Left ventricle myocardium inferior (tissue), 1 donor: ENCODE results near the gene IFNA4. TPM values are rescaled to one million over a fixed set of nuclear protein-coding genes. Genes with fewer than 3 reads are reported as not detected.

Experiments used
- DNase-seq: peaks from one replicate; pipeline ENCODE4 v3.0.0-alpha.2; 2020
- H3K27ac ChIP-seq: fragments of 200-600 bp; replicated peaks from 2 replicates; pipeline ENCODE4 v1.8.0; 2021
- H3K27me3 ChIP-seq: fragments of 200-600 bp; 2 replicates; pipeline ENCODE4 v1.8.0; 2021; ENCODE audit warnings: low read depth
- H3K36me3 ChIP-seq: fragments of 200-600 bp; 2 replicates; pipeline ENCODE4 v1.8.0; 2021
- H3K4me1 ChIP-seq: fragments of 200-600 bp; 2 replicates; pipeline ENCODE4 v1.8.0; 2021
- H3K4me3 ChIP-seq: fragments of 200-600 bp; 2 replicates; pipeline ENCODE4 v1.8.0; 2021; ENCODE audit warnings: mild to moderate bottlenecking, moderate library complexity
- H3K9me3 ChIP-seq: fragments of 200-600 bp; replicated peaks from 2 replicates; pipeline ENCODE4 v1.8.0; 2021
- CTCF ChIP-seq: fragments of 200-600 bp; IDR thresholded peaks from 2 replicates; pipeline ENCODE4 v1.8.0; 2021; ENCODE audit warnings: antibody characterized with exemption, mild to moderate bottlenecking, borderline replicate concordance
- intact Hi-C: fragments of 100-400 bp; cut with micrococcal nuclease; formaldehyde crosslinking; loops from one replicate; pipeline ENCODE4 v1.11.0; 2022
- total RNA-seq: library from RNA; stranded (reverse); fragmentation: NEBNext Ultra II Directional; extraction: Animal tissue kit (Norgen Biotek cat#: 25700); gene quantifications from one replicate; pipeline ENCODE4 v1.2.1, GENCODE V29; 2021
- donor health status: DM: no; HTN: yes; CAD: no; lungs with severe emphysema.

Gene IFNA4
- total RNA-seq, 1 donor from 2014 or later: not detected

- Histone ChIP-seq H3K27ac (no peak overlapping the region), H3K36me3 (no peaks in the 10 kb centered on the region)
- intact Hi-C loops: no loop called here
Observed at GRCh38 chr9:21160178-21160577, 27.2 kb downstream of the IFNA4 start.

GRCh38 chr9:21155501-21155900 is 31.9 kb downstream of the IFNA4 start:
- Histone ChIP-seq H3K27ac (no peak overlapping the region), H3K27me3 (no peaks in the 10 kb centered on the region), H3K36me3 (no peaks in the 10 kb centered on the region), H3K9me3 (no peaks in the 10 kb centered on the region), H3K4me3 (no peak overlapping the region), H3K4me1 (peaks cover 8% of the 10 kb centered on the region)
- no peak for TF ChIP-seq CTCF
- no peak for DNase-seq
- intact Hi-C loops: no loop called here

More at GRCh38 chr9:21160178-21160577, 27.2 kb downstream of the IFNA4 start:
- TF ChIP-seq CTCF: no peak
- Histone ChIP-seq H3K4me3 (no peak overlapping the region), H3K9me3 (peaks cover 3% of the 10 kb centered on the region), H3K4me1 (no peaks in the 10 kb centered on the region), H3K27me3 (no peaks in the 10 kb centered on the region)
- no peak for DNase-seq

- no peaks in the 10 kb centered on the region for H3K27me3 ChIP-seq
- H3K4me3 ChIP-seq: no peak overlapping the region
- peak; percentile 28 for TF ChIP-seq CTCF
- H3K4me1 ChIP-seq: peaks cover 8% of the 10 kb centered on the region
- no peaks in the 10 kb centered on the region for H3K36me3 ChIP-seq
- no peak overlapping the region for H3K27ac ChIP-seq
- H3K9me3 ChIP-seq: no peaks in the 10 kb centered on the region
- intact Hi-C loops: no loop called here
- DNase-seq: no peak
Observed at GRCh38 chr9:21154018-21154608, 33.3 kb downstream of the IFNA4 start.

- H3K9me3 ChIP-seq: peaks cover 3% of the 10 kb centered on the region
- TF ChIP-seq CTCF: no peak
- H3K36me3 ChIP-seq: no peaks in the 10 kb centered on the region
- DNase-seq: no peak
- intact Hi-C loops: no loop called here
- H3K4me3 ChIP-seq: no peak overlapping the region
- no peaks in the 10 kb centered on the region for H3K27me3 ChIP-seq
- H3K27ac ChIP-seq: no peak overlapping the region
- peaks cover 8% of the 10 kb centered on the region for H3K4me1 ChIP-seq
Observed at GRCh38 chr9:21153336-21154017, 33.9 kb downstream of the IFNA4 start.

GRCh38 chr9:21144603-21145002 is 42.8 kb downstream of the IFNA4 start:
- H3K9me3 ChIP-seq: peaks cover 10% of the 10 kb centered on the region
- no peak overlapping the region for H3K27ac ChIP-seq
- no peak overlapping the region for H3K4me3 ChIP-seq
- no peaks in the 10 kb centered on the region for H3K27me3 ChIP-seq
- DNase-seq: no peak
- H3K36me3 ChIP-seq: no peaks in the 10 kb centered on the region
- TF ChIP-seq CTCF: no peak
- intact Hi-C loops: no loop called here
- H3K4me1 ChIP-seq: no peaks in the 10 kb centered on the region
